Measurements from ENCODE around the gene PDE8B. TPM values are rescaled to one million over a fixed set of nuclear protein-coding genes. Genes with fewer than 3 reads are reported as not detected.

Gene PDE8B
- total RNA-seq, 1 experiment from 2014 or later, result 0.17 TPM

- no peak for TF ChIP-seq ZBTB33 (IDR thresholded peaks at IDR 0.05; ENCODE audit: extremely low read depth, insufficient replicate concordance, low read length)
- no peak for TF ChIP-seq EZH2 (IDR thresholded peaks at IDR 0.05)
Observed at GRCh38 chr5:77229887-77230286, 19.4 kb downstream of the PDE8B start (continued).

GRCh38 chr5:77230727-77231470, 20.4 kb downstream of the PDE8B start:
- Histone ChIP-seq H3K27me3 (ENCODE audit: insufficient read depth, low read length) (0 out of 2 replicates have a peak, but pooled peaks cover 9% of the 10 kb centered on the region), H3K4me1 (ENCODE audit: control insufficient read depth in 1 of 2, insufficient read depth in 2 of 2, low read length in 2 of 2) (no peaks in the 10 kb centered on the region), H3K4me2 (ENCODE audit: low read length) (no peak overlapping the region), H3K9me2 (ENCODE audit: insufficient read depth) (no peaks in the 10 kb centered on the region), H3K9ac (ENCODE audit: low read length) (no peak overlapping the region), H3K9me3 (ENCODE audit: control insufficient read depth in 1 of 2, insufficient read depth in 1 of 2, low read depth in 1 of 2, low read length in 2 of 2) (no peaks in the 10 kb centered on the region), H2AFZ (ENCODE audit: low read depth, low read length, poor library complexity, severe bottlenecking) (no peak overlapping the region), H3K36me3 (ENCODE audit: control insufficient read depth in 1 of 2, insufficient read depth in 2 of 2, low read length in 2 of 2) (no peaks in the 10 kb centered on the region), H3K27ac (ENCODE audit: low read depth, low read length) (no peak overlapping the region), H3K4me3 (replicated peaks in 1 of 2; ENCODE audit: low read depth in 1 of 2, low read length in 2 of 2) (no peak overlapping the region), H3K79me2 (ENCODE audit: insufficient read depth, low read length) (no peaks in the 10 kb centered on the region), H4K20me1 (ENCODE audit: insufficient read depth) (no peaks in the 10 kb centered on the region)
- CTCF ChIA-PET, result no interaction called here
- ATAC-seq (peak; percentile 60; the same call in 1 of the 2 replicates), DNase-seq (ENCODE audit: low read depth, low spot score) (no peak)
- TF ChIP-seq CEBPB (IDR thresholded peaks at IDR 0.05; ENCODE audit: low read depth) (no peak), EZH2 (IDR thresholded peaks at IDR 0.05) (no peak), CTCF (IDR thresholded peaks at IDR 0.05 in 2 of 3, conservative IDR thresholded peaks at IDR 0.05 in 1 of 3; ENCODE audit: borderline replicate concordance in 1 of 3, insufficient read depth in 1 of 3, low read depth in 2 of 3, low read length in 2 of 3) (peak in 2 of 3 experiments; percentile 38 to 41; a peak in 3 of 6 replicates), EZH2phosphoT487 (IDR thresholded peaks at IDR 0.05; ENCODE audit: borderline replicate concordance) (no peak), TCF7L2 (IDR thresholded peaks at IDR 0.05; ENCODE audit: borderline replicate concordance, extremely low read depth, insufficient read depth, insufficient read length) (no peak), RAD21 (IDR thresholded peaks at IDR 0.05; ENCODE audit: low read depth) (0 out of 2 replicates have a peak, but pooled peaks have one; percentile 3), JUND (IDR thresholded peaks at IDR 0.05) (no peak), FOSL1 (IDR thresholded peaks at IDR 0.05; ENCODE audit: low read depth) (no peak)
- POLR2A ChIA-PET, result no interaction called here
- intact Hi-C loops (cut with micrococcal nuclease), result no loop called here
- RAD21 ChIA-PET (ENCODE audit: low non-redundant PET in 1 of 2, low total read pairs in 2 of 2, uncharacterized antibody in 2 of 2, unreplicated experiment in 2 of 2), result no interaction called here
- no TSS peak for BruUV-seq (replicated peaks)

Measured in HCT116 (cell line).